Ovary (tissue), 3 donors: Measurements from ENCODE around the gene RAP2A.

Experiments used
- EP300 ChIP-seq: sonication (generic); formaldehyde crosslinking; IDR thresholded peaks from one replicate; pipeline ENCODE4 v1.6.1; 2017; ENCODE audit warnings: antibody characterized with exemption
- TF ChIP-seq, protein P1 (sequence below), 3 donors: fragments of 450-650 bp in 2 of 3; fragments of 200-600 bp in 1 of 3; IDR thresholded peaks; one replicate each; pipeline versions ENCODE4 v1.5.1 to v1.8.0; 2016 to 2022; ENCODE audit warnings: antibody characterized with exemption in 3 of 3, mild to moderate bottlenecking in 1 of 3
- donor health status: DM: no; HTN: no; CAD: no.

GRCh38 chr13:97431171-97431764 lies 2.7 kb upstream of the RAP2A start:
- TF ChIP-seq, protein P1, sequence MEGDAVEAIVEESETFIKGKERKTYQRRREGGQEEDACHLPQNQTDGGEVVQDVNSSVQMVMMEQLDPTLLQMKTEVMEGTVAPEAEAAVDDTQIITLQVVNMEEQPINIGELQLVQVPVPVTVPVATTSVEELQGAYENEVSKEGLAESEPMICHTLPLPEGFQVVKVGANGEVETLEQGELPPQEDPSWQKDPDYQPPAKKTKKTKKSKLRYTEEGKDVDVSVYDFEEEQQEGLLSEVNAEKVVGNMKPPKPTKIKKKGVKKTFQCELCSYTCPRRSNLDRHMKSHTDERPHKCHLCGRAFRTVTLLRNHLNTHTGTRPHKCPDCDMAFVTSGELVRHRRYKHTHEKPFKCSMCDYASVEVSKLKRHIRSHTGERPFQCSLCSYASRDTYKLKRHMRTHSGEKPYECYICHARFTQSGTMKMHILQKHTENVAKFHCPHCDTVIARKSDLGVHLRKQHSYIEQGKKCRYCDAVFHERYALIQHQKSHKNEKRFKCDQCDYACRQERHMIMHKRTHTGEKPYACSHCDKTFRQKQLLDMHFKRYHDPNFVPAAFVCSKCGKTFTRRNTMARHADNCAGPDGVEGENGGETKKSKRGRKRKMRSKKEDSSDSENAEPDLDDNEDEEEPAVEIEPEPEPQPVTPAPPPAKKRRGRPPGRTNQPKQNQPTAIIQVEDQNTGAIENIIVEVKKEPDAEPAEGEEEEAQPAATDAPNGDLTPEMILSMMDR (IDR thresholded peaks at IDR 0.05) = no peak
- no peak for TF ChIP-seq EP300
